Smooth muscle cell (in vitro differentiated cells): Measurements from ENCODE around the gene CMIP. TPM values are rescaled to one million over a fixed set of nuclear protein-coding genes. Genes with fewer than 3 reads are reported as not detected.

Experiments
- DNase-seq: peaks from one replicate; lab custom pipeline; 2025; ENCODE audit not compliant: unreplicated experiment; lab: John Stamatoyannopoulos, UW
- H2AFZ ChIP-seq: fragments of 200-600 bp; sonication (generic); 2 replicates; pipeline ENCODE4 v1.6.0; 2016; ENCODE audit warnings: antibody characterized with exemption, low read depth, mild to moderate bottlenecking
- H3F3A ChIP-seq: fragments of 200-600 bp; sonication (generic); 2 replicates; pipeline ENCODE4 v1.6.0; 2017; ENCODE audit warnings: antibody characterized with exemption, low read depth
- H3K27ac ChIP-seq: fragments of 200-600 bp; sonication (generic); 2 replicates; pipeline ENCODE4 v1.5.1; 2016; ENCODE audit warnings: low read depth, mild to moderate bottlenecking
- H3K27me3 ChIP-seq: fragments of 200-600 bp; sonication (generic); 2 replicates; pipeline ENCODE4 v1.6.1; 2016; ENCODE audit warnings: low read depth, mild to moderate bottlenecking
- H3K36me3 ChIP-seq: fragments of 200-600 bp; sonication (generic); 2 replicates; pipeline ENCODE4 v1.5.1; 2016; ENCODE audit warnings: low read depth
- H3K4me1 ChIP-seq: fragments of 200-600 bp; sonication (generic); 2 replicates; pipeline ENCODE4 v1.5.1; 2016; ENCODE audit warnings: low read depth
- H3K4me2 ChIP-seq: fragments of 200-600 bp; sonication (generic); 2 replicates; pipeline ENCODE4 v1.6.0; 2016; ENCODE audit warnings: mild to moderate bottlenecking
- H3K4me3 ChIP-seq: fragments of 200-600 bp; sonication (generic); 2 replicates; pipeline ENCODE4 v1.5.1; 2016; ENCODE audit warnings: mild to moderate bottlenecking
- H3K79me2 ChIP-seq: fragments of 200-600 bp; sonication (generic); 2 replicates; pipeline ENCODE4 v1.6.0; 2016; ENCODE audit warnings: low read depth, mild to moderate bottlenecking
- H3K9ac ChIP-seq: fragments of 200-600 bp; sonication (generic); 2 replicates; pipeline ENCODE4 v1.6.0; 2016; ENCODE audit warnings: low read depth
- H3K9me3 ChIP-seq: fragments of 200-600 bp; sonication (generic); replicated peaks from 2 replicates; pipeline ENCODE4 v1.5.1; 2016; ENCODE audit warnings: low read depth
- H4K20me1 ChIP-seq: fragments of 200-600 bp; sonication (generic); 2 replicates; pipeline ENCODE4 v1.6.0; 2016; ENCODE audit warnings: low read depth
- CTCF ChIP-seq: fragments of 200-600 bp; sonication (generic); IDR thresholded peaks from 2 replicates; pipeline ENCODE4 v1.5.1; 2017; ENCODE audit warnings: borderline replicate concordance, mild to moderate bottlenecking, antibody characterized with exemption; ENCODE audit not compliant: insufficient read depth, poor library complexity, severe bottlenecking
- WGBS: methylation state at CpG from one replicate; pipeline ENCODE4 v1.1.7; 2016; ENCODE audit warnings: low lambda C conversion rate; 5-methylcytosine and 5-hydroxymethylcytosine counted together
- polyA plus RNA-seq: library from polyadenylated mRNA; unstranded; fragments of >200 nt; fragmentation: Nextera tagmentation; extraction: Ambion mirVana; gene quantifications from 2 replicates; pipeline ENCODE4 v1.2.1, GENCODE V29; 2016
- total RNA-seq: library from RNA; depleted of rRNA; stranded (reverse); fragments of >200 nt; gene quantifications from 2 replicates; pipeline ENCODE4 v1.2.3, GENCODE V29; 2014

CMIP gene
- total and polyA plus RNA-seq, 2 experiments from 2014 or later: 2.5 to 44.5 TPM

- Histone ChIP-seq H3K9ac (no peak overlapping the region), H3K4me1 (no peaks in the 10 kb centered on the region), H4K20me1 (peaks cover 24% of the 10 kb centered on the region), H3K9me3 (no peaks in the 10 kb centered on the region), H3K4me3 (no peak overlapping the region), H3F3A (no peaks in the 10 kb centered on the region), H3K4me2 (no peak overlapping the region), H3K36me3 (peaks cover 4% of the 10 kb centered on the region), H3K79me2 (peaks cover 15% of the 10 kb centered on the region), H3K27ac (no peak overlapping the region), H3K27me3 (no peaks in the 10 kb centered on the region), H2AFZ (no peak overlapping the region)
- 96% methylated on average over 4 of the region's 4 CpGs for WGBS
- no peak for TF ChIP-seq CTCF
- DNase-seq: no peak
These were observed 213.8 kb downstream of the CMIP start for GRCh38 chr16:81658373-81658772.

GRCh38 chr16:81659249-81659648 is 214.6 kb downstream of the CMIP start:
- no peak for DNase-seq
- Histone ChIP-seq H2AFZ (no peak overlapping the region), H4K20me1 (peaks cover 24% of the 10 kb centered on the region), H3K9me3 (no peaks in the 10 kb centered on the region), H3K36me3 (peaks cover 4% of the 10 kb centered on the region), H3K9ac (no peak overlapping the region), H3K4me3 (no peak overlapping the region), H3K4me2 (no peak overlapping the region), H3K4me1 (no peaks in the 10 kb centered on the region), H3K27me3 (no peaks in the 10 kb centered on the region), H3F3A (no peaks in the 10 kb centered on the region), H3K27ac (no peak overlapping the region), H3K79me2 (peaks cover 11% of the 10 kb centered on the region)
- no peak for TF ChIP-seq CTCF
- 97% methylated on average over 2 of the region's 2 CpGs for WGBS

- no peaks in the 10 kb centered on the region for H3K27me3 ChIP-seq
- no peaks in the 10 kb centered on the region for H3K9me3 ChIP-seq
- TF ChIP-seq CTCF: no peak
- no peaks in the 10 kb centered on the region for H3K79me2 ChIP-seq
- no peak overlapping the region for H3K27ac ChIP-seq
- no peak overlapping the region for H2AFZ ChIP-seq
- peaks cover 4% of the 10 kb centered on the region for H3K36me3 ChIP-seq
- no peak for DNase-seq
- 97% methylated on average over 14 of the region's 14 CpGs for WGBS
- no peak overlapping the region for H3K9ac ChIP-seq
- no peak overlapping the region for H3K4me3 ChIP-seq
- no peaks in the 10 kb centered on the region for H3F3A ChIP-seq
- H3K4me1 ChIP-seq: no peaks in the 10 kb centered on the region
- no peak overlapping the region for H3K4me2 ChIP-seq
- peaks cover 12% of the 10 kb centered on the region for H4K20me1 ChIP-seq
These were observed 216.5 kb downstream of the CMIP start for GRCh38 chr16:81661082-81661481.

- Histone ChIP-seq H3K9ac (no peak overlapping the region), H2AFZ (no peak overlapping the region), H3K27me3 (no peaks in the 10 kb centered on the region), H3K27ac (no peak overlapping the region), H4K20me1 (peaks cover 7% of the 10 kb centered on the region), H3K4me1 (peaks cover 4% of the 10 kb centered on the region), H3F3A (no peaks in the 10 kb centered on the region), H3K9me3 (no peaks in the 10 kb centered on the region), H3K4me2 (no peak overlapping the region), H3K4me3 (no peak overlapping the region), H3K79me2 (no peaks in the 10 kb centered on the region), H3K36me3 (peaks cover 4% of the 10 kb centered on the region)
- DNase-seq: no peak
- 97% methylated on average over 14 of the region's 14 CpGs for WGBS
- no peak for TF ChIP-seq CTCF
These were observed 219.5 kb downstream of the CMIP start for GRCh38 chr16:81664153-81664552.
